GM12865 (cell line): Measurements from ENCODE around the gene ATG2B.

Source experiments
- DNase-seq: peaks from one replicate; pipeline ENCODE4 v3.0.0; 2010; ENCODE audit warnings: low read depth
- H3K4me3 ChIP-seq: 2 replicates; pipeline ENCODE4 v1.5.1; 2011; ENCODE audit warnings: mild to moderate bottlenecking, low read depth, low read length, control low read depth
- CTCF ChIP-seq: IDR thresholded peaks from 2 replicates; pipeline ENCODE4 v1.5.1; 2011; ENCODE audit warnings: low read length, control low read depth, low read depth, inconsistent platforms; ENCODE audit not compliant: insufficient read depth; ENCODE audit errors: missing control alignments

The ATG2B gene

DNA sequence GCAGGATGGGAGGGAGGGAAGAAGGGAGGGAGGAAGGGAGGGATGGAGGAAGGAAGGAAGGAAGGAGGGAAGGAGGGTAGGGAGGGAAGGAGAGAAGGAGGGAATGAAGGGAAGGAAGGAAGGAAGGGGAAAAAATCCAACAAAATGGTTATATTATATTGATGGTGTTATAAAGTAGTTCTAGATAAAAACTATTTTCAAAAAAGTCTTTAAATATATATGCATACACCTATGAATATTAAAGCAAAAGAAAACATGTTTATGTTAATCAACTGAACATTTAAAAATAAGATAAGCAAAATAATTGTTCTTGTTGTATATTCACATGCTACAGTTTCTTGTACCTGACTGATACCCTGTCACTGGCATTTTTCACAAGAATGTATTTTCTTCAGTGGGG, 105.2 kb downstream of the ATG2B start:
- no peak overlapping the region for H3K4me3 ChIP-seq
- TF ChIP-seq CTCF: no peak
- DNase-seq: no peak

GRCh38 chr14:96257056-96257455, 106.1 kb downstream of the ATG2B start:
- TF ChIP-seq CTCF: no peak
- no peak for DNase-seq
- no peak overlapping the region for H3K4me3 ChIP-seq

DNA sequence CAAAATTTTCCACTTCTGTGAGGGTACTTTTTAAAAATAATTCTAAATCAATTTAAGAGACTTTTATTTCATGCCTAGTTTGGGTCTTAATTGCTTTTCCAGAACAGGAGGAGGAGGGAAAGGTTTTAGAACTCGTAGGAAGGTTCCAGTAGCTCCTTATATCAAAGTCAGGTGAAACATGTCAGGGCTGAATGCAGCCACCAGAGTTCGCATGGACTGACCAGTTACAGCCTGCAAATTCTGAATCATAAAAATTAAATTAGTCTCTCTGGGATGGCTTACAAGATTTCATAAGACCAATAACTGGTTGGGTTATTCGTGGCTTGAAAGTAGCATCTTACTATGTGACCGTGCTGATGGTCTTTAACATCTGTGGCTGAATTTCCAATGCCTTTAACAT, 106.7 kb downstream of the ATG2B start:
- H3K4me3 ChIP-seq: no peak overlapping the region
- no peak for DNase-seq
- no peak for TF ChIP-seq CTCF

DNA sequence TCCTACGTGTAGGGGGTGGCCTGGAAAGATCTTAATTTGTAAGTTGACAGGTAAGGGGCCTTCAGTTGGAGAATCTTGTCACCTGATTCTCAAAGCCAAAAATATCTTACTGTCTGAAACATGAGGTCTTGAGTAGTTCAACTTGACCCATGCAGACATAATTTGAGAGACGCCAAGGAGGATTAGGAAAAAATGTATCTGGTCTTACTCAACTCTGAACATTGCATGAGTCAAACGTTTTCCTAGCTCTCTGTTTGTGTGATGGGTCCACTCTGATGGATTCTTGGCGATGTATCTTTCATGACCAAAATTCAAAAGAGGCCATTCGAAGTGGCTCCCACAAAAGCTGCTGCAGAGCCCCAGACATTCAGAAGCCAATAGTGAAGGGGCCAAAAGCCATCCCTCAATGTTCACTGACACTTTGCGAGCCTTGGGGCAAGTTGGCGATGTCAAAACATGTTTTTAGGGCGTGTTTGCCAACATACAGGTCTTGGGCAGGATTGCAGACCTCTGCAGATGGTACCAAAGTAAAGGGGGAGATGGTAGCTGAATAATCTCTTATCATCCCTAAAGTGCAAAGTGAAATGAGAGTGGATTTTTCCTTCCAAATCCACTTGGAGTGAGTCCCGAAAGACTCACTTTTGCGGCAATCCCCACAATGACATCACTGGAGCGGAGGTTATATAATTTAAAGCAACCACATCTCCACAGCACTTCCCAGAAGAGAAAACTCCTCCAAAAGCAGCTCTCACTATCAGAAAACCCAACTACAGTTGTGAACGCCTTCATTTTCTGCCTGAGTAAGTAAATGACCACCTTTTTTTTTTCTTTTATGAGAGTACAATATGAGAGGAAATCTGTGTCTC, 107.4 kb downstream of the ATG2B start, which contains the start of gene BDKRB1:
Gene BDKRB1, plus strand, starts transcription at position 710 of the 866 bp plus-strand sequence. CDS start 7,473 bp downstream, outside the sequence.
- no peak for TF ChIP-seq CTCF
- no peak within 1 kb of the TSS for H3K4me3 ChIP-seq
- DNase-seq: no peak

GRCh38 chr14:96254687-96255086, 108.5 kb downstream of the ATG2B start:
- TF ChIP-seq CTCF: no peak
- DNase-seq: no peak

GRCh38 chr14:96252999-96253539, 110.1 kb downstream of the ATG2B start:
- H3K4me3 ChIP-seq: no peak overlapping the region
- TF ChIP-seq CTCF: no peak
- DNase-seq: no peak

More at GRCh38 chr14:96254687-96255086, 108.5 kb downstream of the ATG2B start:
- H3K4me3 ChIP-seq: no peak overlapping the region
